Astrocyte (in vitro differentiated cells and primary cell): ENCODE measurements around the gene PLPP3. TPM values are rescaled to one million over a fixed set of nuclear protein-coding genes. Genes with fewer than 3 reads are reported as not detected.

Experiments
- DNase-seq: peaks from one replicate; pipeline ENCODE4 v3.0.0-alpha.2; 2010; ENCODE audit warnings: low read depth
- FAIRE-seq: peaks from 2 replicates; lab custom pipeline; 2011; peaks lifted over from hg19 to GRCh38; lab: Jason Lieb, UNC
- H2AFZ ChIP-seq: 2 replicates; pipeline ENCODE4 v1.6.0; 2012; ENCODE audit warnings: low read depth, low read length, inconsistent platforms
- H3K27ac ChIP-seq: 2 replicates; pipeline ENCODE4 v1.5.1; 2011; ENCODE audit warnings: low read depth, low read length, inconsistent platforms
- H3K27me3 ChIP-seq: 2 replicates; pipeline ENCODE4 v1.6.0; 2011; ENCODE audit warnings: low read length, inconsistent platforms; ENCODE audit not compliant: insufficient read depth
- H3K36me3 ChIP-seq: 2 replicates; pipeline ENCODE4 v1.5.1; 2011; ENCODE audit warnings: low read length, inconsistent platforms; ENCODE audit not compliant: insufficient read depth
- H3K4me1 ChIP-seq: 2 replicates; pipeline ENCODE4 v1.5.1; 2011; ENCODE audit warnings: low read length, inconsistent platforms; ENCODE audit not compliant: insufficient read depth
- H3K4me2 ChIP-seq: 2 replicates; pipeline ENCODE4 v1.6.0; 2012; ENCODE audit warnings: low read length, inconsistent platforms
- H3K4me3 ChIP-seq: 2 replicates; pipeline ENCODE4 v1.5.1; 2011; ENCODE audit warnings: low read depth, mild to moderate bottlenecking, low read length, inconsistent platforms; ENCODE audit not compliant: insufficient read depth
- H3K79me2 ChIP-seq: 2 replicates; pipeline ENCODE4 v1.6.0; 2012; ENCODE audit warnings: mild to moderate bottlenecking, low read length, inconsistent platforms; ENCODE audit not compliant: insufficient read depth
- H3K9ac ChIP-seq: 2 replicates; pipeline ENCODE4 v1.6.0; 2012; ENCODE audit warnings: mild to moderate bottlenecking, low read length, inconsistent platforms
- H3K9me3 ChIP-seq: 2 replicates; pipeline ENCODE4 v1.5.1; 2012; ENCODE audit warnings: low read depth, mild to moderate bottlenecking, low read length, inconsistent platforms; ENCODE audit not compliant: insufficient read depth
- H4K20me1 ChIP-seq: 2 replicates; pipeline ENCODE4 v1.6.0; 2012; ENCODE audit warnings: low read length, inconsistent platforms; ENCODE audit not compliant: insufficient read depth
- H3K27ac Mint-ChIP-seq: one replicate; pipeline ENCODE4 v1.8.0; 2021; ENCODE audit warnings: mild to moderate bottlenecking, mixed read lengths; ENCODE audit not compliant: unreplicated experiment
- H3K27me3 Mint-ChIP-seq: one replicate; pipeline ENCODE4 v1.8.0; 2021; ENCODE audit warnings: low read depth, mixed read lengths; ENCODE audit not compliant: unreplicated experiment
- H3K36me3 Mint-ChIP-seq: one replicate; pipeline ENCODE4 v1.8.0; 2021; ENCODE audit warnings: low read depth, mixed read lengths; ENCODE audit not compliant: unreplicated experiment
- H3K4me1 Mint-ChIP-seq: one replicate; pipeline ENCODE4 v1.8.0; 2021; ENCODE audit warnings: low read depth, mixed read lengths; ENCODE audit not compliant: unreplicated experiment
- H3K4me3 Mint-ChIP-seq: one replicate; pipeline ENCODE4 v1.8.0; 2021; ENCODE audit warnings: mild to moderate bottlenecking, moderate library complexity, mixed read lengths; ENCODE audit not compliant: unreplicated experiment
- H3K9me3 Mint-ChIP-seq: one replicate; pipeline ENCODE4 v1.8.0; 2021; ENCODE audit warnings: mild to moderate bottlenecking, mixed read lengths; ENCODE audit not compliant: unreplicated experiment
- EZH2 ChIP-seq: IDR thresholded peaks from 2 replicates; pipeline ENCODE4 v1.6.1; 2012; ENCODE audit warnings: mild to moderate bottlenecking, low read length, inconsistent platforms; ENCODE audit not compliant: insufficient read depth
- total RNA-seq: library from RNA; stranded (reverse); gene quantifications from 2 replicates; pipeline ENCODE4 v1.2.1, GENCODE V29; 2021
- TF ChIP-seq, protein P1 (sequence below): IDR thresholded peaks from 2 replicates; pipeline ENCODE4 v1.5.1; 2011; ENCODE audit warnings: low read depth, mild to moderate bottlenecking, inconsistent platforms, low read length, moderate library complexity; ENCODE audit not compliant: insufficient read depth

Gene PLPP3
- total RNA-seq, 1 donor from 2014 or later, result 2.2 TPM

DNA sequence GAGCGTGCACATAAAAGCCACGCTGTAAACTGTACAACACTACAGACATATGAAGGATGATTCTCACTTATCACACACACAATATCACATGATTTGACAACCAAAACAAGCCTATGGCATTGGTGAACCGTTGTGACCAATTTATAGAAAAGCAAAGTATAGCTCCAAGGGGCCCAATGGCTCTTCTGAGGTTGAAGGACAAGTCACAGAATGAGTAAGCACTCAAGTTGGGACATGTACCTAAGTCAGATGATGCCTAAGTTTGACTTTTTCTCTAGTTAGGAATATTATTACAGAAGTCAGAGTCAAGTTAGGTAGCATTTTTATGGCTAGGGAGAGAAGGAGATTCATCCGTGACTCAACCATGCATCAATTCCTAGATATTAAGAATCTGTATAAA lies 45.7 kb downstream of the PLPP3 start:
- peaks cover 12% of the 10 kb centered on the region for H3K79me2 ChIP-seq
- DNase-seq, result no peak
- H4K20me1 ChIP-seq, result peaks cover 26% of the 10 kb centered on the region
- Mint-ChIP-seq H3K27ac (no peak overlapping the region), H3K27me3 (peaks cover 13% of the 10 kb centered on the region), H3K4me1 (no peaks in the 10 kb centered on the region), H3K4me3 (no peak overlapping the region), H3K36me3 (no peaks in the 10 kb centered on the region), H3K9me3 (peaks cover 2% of the 10 kb centered on the region)
- H3K27ac ChIP-seq, result no peak overlapping the region
- no peak for TF ChIP-seq EZH2
- TF ChIP-seq, protein P1, sequence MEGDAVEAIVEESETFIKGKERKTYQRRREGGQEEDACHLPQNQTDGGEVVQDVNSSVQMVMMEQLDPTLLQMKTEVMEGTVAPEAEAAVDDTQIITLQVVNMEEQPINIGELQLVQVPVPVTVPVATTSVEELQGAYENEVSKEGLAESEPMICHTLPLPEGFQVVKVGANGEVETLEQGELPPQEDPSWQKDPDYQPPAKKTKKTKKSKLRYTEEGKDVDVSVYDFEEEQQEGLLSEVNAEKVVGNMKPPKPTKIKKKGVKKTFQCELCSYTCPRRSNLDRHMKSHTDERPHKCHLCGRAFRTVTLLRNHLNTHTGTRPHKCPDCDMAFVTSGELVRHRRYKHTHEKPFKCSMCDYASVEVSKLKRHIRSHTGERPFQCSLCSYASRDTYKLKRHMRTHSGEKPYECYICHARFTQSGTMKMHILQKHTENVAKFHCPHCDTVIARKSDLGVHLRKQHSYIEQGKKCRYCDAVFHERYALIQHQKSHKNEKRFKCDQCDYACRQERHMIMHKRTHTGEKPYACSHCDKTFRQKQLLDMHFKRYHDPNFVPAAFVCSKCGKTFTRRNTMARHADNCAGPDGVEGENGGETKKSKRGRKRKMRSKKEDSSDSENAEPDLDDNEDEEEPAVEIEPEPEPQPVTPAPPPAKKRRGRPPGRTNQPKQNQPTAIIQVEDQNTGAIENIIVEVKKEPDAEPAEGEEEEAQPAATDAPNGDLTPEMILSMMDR, result no peak
- no peak for FAIRE-seq
- H3K27me3 ChIP-seq, result no peaks in the 10 kb centered on the region
- H3K9me3 ChIP-seq, result no peaks in the 10 kb centered on the region
- H3K4me2 ChIP-seq, result no peak overlapping the region
- H3K9ac ChIP-seq, result no peak overlapping the region
- H2AFZ ChIP-seq, result no peak overlapping the region
- H3K4me3 ChIP-seq, result no peak overlapping the region
- H3K36me3 ChIP-seq, result peaks cover 10% of the 10 kb centered on the region
- no peaks in the 10 kb centered on the region for H3K4me1 ChIP-seq

DNA sequence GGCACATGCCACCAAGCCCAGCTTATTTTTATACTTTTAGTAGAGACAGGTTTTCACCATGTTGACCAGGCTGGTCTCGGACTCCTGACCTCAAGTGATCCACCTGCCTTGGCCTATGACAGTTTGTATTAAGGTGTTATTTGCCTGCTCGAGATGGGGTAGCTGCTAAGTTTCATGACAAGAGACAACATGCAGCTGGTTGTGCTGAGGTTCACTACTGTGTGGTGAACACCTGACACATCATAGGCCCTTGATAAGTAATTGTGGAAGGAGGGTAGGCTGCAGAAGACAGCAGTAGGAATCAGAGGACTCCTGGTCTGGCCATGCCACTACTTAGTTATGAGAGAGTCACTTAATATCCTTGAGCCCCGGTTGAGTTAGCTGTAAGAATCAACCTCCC lies 46.2 kb downstream of the PLPP3 start:
- no peak overlapping the region for H3K27ac Mint-ChIP-seq
- H3K4me1 Mint-ChIP-seq, result no peaks in the 10 kb centered on the region
- DNase-seq (no peak), FAIRE-seq (no peak)
- no peak for TF ChIP-seq EZH2
- TF ChIP-seq, protein P1, result no peak
- H3K4me2 ChIP-seq, result no peak overlapping the region
- H3K36me3 Mint-ChIP-seq, result no peaks in the 10 kb centered on the region
- H3K27me3 Mint-ChIP-seq, result peaks cover 13% of the 10 kb centered on the region
- H3K4me3 Mint-ChIP-seq, result no peak overlapping the region
- H3K9me3 ChIP-seq, result no peaks in the 10 kb centered on the region
- H3K9ac ChIP-seq, result no peak overlapping the region
- no peaks in the 10 kb centered on the region for H3K4me1 ChIP-seq
- H3K9me3 Mint-ChIP-seq, result peaks cover 2% of the 10 kb centered on the region
- H3K4me3 ChIP-seq, result no peak overlapping the region
- peaks cover 12% of the 10 kb centered on the region for H3K79me2 ChIP-seq
- peaks cover 22% of the 10 kb centered on the region for H4K20me1 ChIP-seq
- peaks cover 10% of the 10 kb centered on the region for H3K36me3 ChIP-seq
- no peak overlapping the region for H3K27ac ChIP-seq
- no peak overlapping the region for H2AFZ ChIP-seq
- no peaks in the 10 kb centered on the region for H3K27me3 ChIP-seq

DNA sequence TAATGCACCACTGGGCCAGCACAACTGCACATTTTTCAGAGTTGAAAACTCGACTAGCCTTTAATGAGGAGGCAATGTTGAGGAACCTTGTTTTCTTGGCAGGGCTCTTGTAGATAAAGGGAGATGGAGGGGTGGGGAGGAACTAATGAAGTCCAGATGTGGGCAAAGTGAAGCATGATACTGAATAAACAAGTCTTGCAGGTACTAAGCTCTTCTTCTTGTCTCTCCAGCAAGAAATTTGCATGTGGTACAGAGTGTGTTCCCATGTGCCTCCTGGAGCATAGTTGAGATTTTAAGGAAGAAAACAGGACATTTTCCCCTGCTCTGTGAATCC lies 47.0 kb downstream of the PLPP3 start:
- no peak overlapping the region for H3K4me3 Mint-ChIP-seq
- H3K36me3 Mint-ChIP-seq, result no peaks in the 10 kb centered on the region
- peaks cover 16% of the 10 kb centered on the region for H3K27me3 Mint-ChIP-seq
- peaks cover 18% of the 10 kb centered on the region for H4K20me1 ChIP-seq
- H3K4me3 ChIP-seq, result no peak overlapping the region
- peaks cover 6% of the 10 kb centered on the region for H3K4me1 ChIP-seq
- no peaks in the 10 kb centered on the region for H3K27me3 ChIP-seq
- no peaks in the 10 kb centered on the region for H3K9me3 ChIP-seq
- H2AFZ ChIP-seq, result no peak overlapping the region
- H3K9me3 Mint-ChIP-seq, result peaks cover 2% of the 10 kb centered on the region
- H3K4me2 ChIP-seq, result no peak overlapping the region
- FAIRE-seq, result no peak
- no peak for DNase-seq
- H3K36me3 ChIP-seq, result peaks cover 10% of the 10 kb centered on the region
- peaks cover 7% of the 10 kb centered on the region for H3K79me2 ChIP-seq
- no peak overlapping the region for H3K9ac ChIP-seq
- H3K27ac Mint-ChIP-seq, result no peak overlapping the region
- H3K27ac ChIP-seq, result no peak overlapping the region
- peaks cover 5% of the 10 kb centered on the region for H3K4me1 Mint-ChIP-seq
- TF ChIP-seq, protein P1, result no peak
- TF ChIP-seq EZH2, result no peak
